Measurements from ENCODE around the gene ZG16B.
A peak's percentile ranks its signal among the peaks of the same experiment; 100 is the strongest.

ZG16B gene

DNA sequence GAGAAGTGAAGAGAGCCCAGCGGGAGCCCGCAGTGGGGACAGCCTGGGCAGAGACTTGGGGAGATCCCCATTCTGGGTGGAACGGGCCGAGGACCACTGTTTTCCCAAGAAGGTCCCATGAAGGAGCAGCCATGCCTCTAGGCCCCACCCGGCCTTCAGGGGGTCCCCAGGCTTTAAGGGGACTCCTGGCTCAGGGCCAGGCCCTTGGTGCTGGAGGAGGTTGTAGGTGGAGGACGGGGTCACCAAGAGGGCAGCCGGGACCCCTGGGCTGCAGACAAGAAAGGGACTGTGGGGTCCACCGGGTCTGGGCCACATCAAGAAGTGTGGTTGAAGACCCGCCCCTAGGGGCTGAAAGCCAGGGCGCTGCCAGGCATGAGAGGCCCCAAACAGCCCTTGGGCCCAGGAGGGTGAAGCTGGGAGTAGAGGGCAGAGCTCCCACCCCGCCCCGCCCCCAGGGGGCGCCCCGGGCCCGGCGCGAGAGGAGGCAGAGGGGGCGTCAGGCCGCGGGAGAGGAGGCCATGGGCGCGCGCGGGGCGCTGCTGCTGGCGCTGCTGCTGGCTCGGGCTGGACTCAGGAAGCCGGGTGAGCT, 13.3 kb upstream of the ZG16B start, which contains the start of gene PRSS21:
PRSS21 (plus strand) TSS at position 487 of the 589 bp plus-strand sequence; CDS start at position 519, 32 bp downstream.
- no peak for FAIRE-seq
- TF ChIP-seq TAF1 (IDR thresholded peaks at IDR 0.05; ENCODE audit: low read depth, low read length) (no peak), POLR2A (IDR thresholded peaks at IDR 0.05; ENCODE audit: low read depth, low read length) (no peak), PAX5 (IDR thresholded peaks at IDR 0.05; ENCODE audit: insufficient read depth, low read length, severe bottlenecking) (no peak), POLR2AphosphoS5 (IDR thresholded peaks at IDR 0.05; ENCODE audit: low read depth, low read length) (no peak), SPI1 (IDR thresholded peaks at IDR 0.05; ENCODE audit: low read depth, low read length) (no peak), POU2F2 (IDR thresholded peaks at IDR 0.05; ENCODE audit: low read depth, low read length) (no peak)
- peak; percentile 78 for DNase-seq (ENCODE audit: insufficient read length, low spot score)

- no peak for FAIRE-seq
- no peak for DNase-seq (ENCODE audit: insufficient read length, low spot score)
- no peak for TF ChIP-seq PAX5 (IDR thresholded peaks at IDR 0.05; ENCODE audit: insufficient read depth, low read length, severe bottlenecking)
- no peak for TF ChIP-seq POLR2A (IDR thresholded peaks at IDR 0.05; ENCODE audit: low read depth, low read length)
- no peak for TF ChIP-seq POU2F2 (IDR thresholded peaks at IDR 0.05; ENCODE audit: low read depth, low read length)
- TF ChIP-seq POLR2AphosphoS5 (IDR thresholded peaks at IDR 0.05; ENCODE audit: low read depth, low read length) = no peak
- no peak for TF ChIP-seq TAF1 (IDR thresholded peaks at IDR 0.05; ENCODE audit: low read depth, low read length)
Measured at GRCh38 chr16:2817340-2818271, 12.5 kb upstream of the ZG16B start.

GRCh38 chr16:2818272-2818876, 11.7 kb upstream of the ZG16B start:
- TF ChIP-seq SPI1 (IDR thresholded peaks at IDR 0.05; ENCODE audit: low read depth, low read length) = no peak
- no peak for TF ChIP-seq POLR2A (IDR thresholded peaks at IDR 0.05; ENCODE audit: low read depth, low read length)
- TF ChIP-seq POU2F2 (IDR thresholded peaks at IDR 0.05; ENCODE audit: low read depth, low read length) = no peak
- TF ChIP-seq TAF1 (IDR thresholded peaks at IDR 0.05; ENCODE audit: low read depth, low read length) = no peak
- no peak for TF ChIP-seq POLR2AphosphoS5 (IDR thresholded peaks at IDR 0.05; ENCODE audit: low read depth, low read length)
- TF ChIP-seq PAX5 (IDR thresholded peaks at IDR 0.05; ENCODE audit: insufficient read depth, low read length, severe bottlenecking) = no peak
- no peak for FAIRE-seq
- no peak for DNase-seq (ENCODE audit: insufficient read length, low spot score)

- DNase-seq (ENCODE audit: insufficient read length, low spot score) = no peak
- no peak for TF ChIP-seq POLR2AphosphoS5 (IDR thresholded peaks at IDR 0.05; ENCODE audit: low read depth, low read length)
- FAIRE-seq = no peak
Measured at GRCh38 chr16:2819179-2819938, 10.7 kb upstream of the ZG16B start.

DNA sequence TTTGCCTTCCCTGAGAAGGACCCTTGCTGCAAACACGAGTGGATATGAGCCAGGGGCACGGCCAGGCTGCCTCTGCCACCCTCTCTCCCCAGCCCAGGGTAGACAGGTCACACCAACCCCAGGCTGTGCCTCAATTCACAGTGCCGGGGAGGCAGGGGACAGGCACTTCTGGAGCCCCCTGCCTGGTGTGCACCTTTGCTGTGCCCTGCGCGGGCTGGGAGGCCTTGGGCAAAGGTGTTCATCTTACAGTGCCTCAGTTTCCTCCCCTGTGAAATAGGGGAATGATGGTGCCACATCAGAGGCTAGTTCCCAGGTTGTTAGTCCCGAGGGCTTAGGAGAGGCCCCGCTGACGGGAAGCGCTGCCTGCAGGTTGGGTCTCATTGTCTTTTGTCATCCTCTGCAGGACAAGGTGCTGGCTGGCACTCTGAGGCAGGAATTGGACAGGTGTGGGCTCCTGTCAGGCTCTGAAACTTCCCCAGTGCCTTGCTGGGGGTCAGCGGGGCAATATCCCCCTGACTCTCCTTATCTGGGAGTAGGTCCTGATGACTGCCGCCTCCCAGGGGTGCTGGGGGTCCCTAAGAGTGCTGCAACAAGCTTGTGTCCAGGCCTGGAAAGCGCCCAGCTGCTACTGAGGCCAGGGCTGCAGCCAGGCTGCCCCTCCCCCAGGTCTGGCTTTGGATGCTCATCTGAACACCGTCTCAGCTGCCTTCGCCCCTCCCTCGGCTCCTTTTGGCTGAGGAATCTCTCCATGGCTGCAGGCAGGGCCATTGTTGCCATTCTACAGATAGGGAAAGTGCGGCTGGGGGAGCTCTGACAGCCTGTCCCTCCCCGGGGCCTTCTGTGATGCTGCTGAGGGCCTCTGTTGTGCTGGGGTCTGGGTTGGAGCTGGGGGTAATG, 9.9 kb upstream of the ZG16B start:
- FAIRE-seq = no peak
- no peak for DNase-seq (ENCODE audit: insufficient read length, low spot score)

DNA sequence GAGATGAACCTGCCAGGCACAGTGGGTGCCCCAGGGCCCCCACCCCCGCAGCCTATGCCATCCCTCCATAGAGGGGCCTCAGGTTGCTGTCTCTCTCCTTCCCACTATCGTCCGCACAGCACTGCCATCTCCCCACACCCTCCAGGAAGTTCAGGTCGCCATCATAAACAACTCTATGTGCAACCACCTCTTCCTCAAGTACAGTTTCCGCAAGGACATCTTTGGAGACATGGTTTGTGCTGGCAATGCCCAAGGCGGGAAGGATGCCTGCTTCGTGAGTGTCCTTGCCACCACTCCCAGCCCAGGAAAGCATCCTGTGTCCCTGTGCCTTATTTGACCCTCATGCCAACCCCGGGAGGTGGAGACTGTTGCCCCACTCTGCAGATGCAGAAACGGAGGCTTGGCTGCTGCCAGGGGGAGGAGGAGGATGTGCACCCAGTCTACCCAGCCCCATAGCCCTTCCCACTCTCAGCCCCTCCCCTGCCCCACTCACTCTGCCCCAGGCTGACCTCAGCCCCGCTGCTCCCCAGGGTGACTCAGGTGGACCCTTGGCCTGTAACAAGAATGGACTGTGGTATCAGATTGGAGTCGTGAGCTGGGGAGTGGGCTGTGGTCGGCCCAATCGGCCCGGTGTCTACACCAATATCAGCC, 9.1 kb upstream of the ZG16B start:
- FAIRE-seq = no peak
- TF ChIP-seq POLR2AphosphoS5 (IDR thresholded peaks at IDR 0.05; ENCODE audit: low read depth, low read length) (no peak), POLR2A (IDR thresholded peaks at IDR 0.05; ENCODE audit: low read depth, low read length) (no peak), SPI1 (IDR thresholded peaks at IDR 0.05; ENCODE audit: low read depth, low read length) (no peak), PAX5 (IDR thresholded peaks at IDR 0.05; ENCODE audit: insufficient read depth, low read length, severe bottlenecking) (no peak), POU2F2 (IDR thresholded peaks at IDR 0.05; ENCODE audit: low read depth, low read length) (no peak), TAF1 (IDR thresholded peaks at IDR 0.05; ENCODE audit: low read depth, low read length) (no peak)
- no peak for DNase-seq (ENCODE audit: insufficient read length, low spot score)

More for the DNA sequence above, 9.9 kb upstream of the ZG16B start:
- TF ChIP-seq POU2F2 (IDR thresholded peaks at IDR 0.05; ENCODE audit: low read depth, low read length) = no peak
- no peak for TF ChIP-seq POLR2AphosphoS5 (IDR thresholded peaks at IDR 0.05; ENCODE audit: low read depth, low read length)
- no peak for TF ChIP-seq PAX5 (IDR thresholded peaks at IDR 0.05; ENCODE audit: insufficient read depth, low read length, severe bottlenecking)
- TF ChIP-seq TAF1 (IDR thresholded peaks at IDR 0.05; ENCODE audit: low read depth, low read length) = no peak
- no peak for TF ChIP-seq SPI1 (IDR thresholded peaks at IDR 0.05; ENCODE audit: low read depth, low read length)
- no peak for TF ChIP-seq POLR2A (IDR thresholded peaks at IDR 0.05; ENCODE audit: low read depth, low read length)

DNA sequence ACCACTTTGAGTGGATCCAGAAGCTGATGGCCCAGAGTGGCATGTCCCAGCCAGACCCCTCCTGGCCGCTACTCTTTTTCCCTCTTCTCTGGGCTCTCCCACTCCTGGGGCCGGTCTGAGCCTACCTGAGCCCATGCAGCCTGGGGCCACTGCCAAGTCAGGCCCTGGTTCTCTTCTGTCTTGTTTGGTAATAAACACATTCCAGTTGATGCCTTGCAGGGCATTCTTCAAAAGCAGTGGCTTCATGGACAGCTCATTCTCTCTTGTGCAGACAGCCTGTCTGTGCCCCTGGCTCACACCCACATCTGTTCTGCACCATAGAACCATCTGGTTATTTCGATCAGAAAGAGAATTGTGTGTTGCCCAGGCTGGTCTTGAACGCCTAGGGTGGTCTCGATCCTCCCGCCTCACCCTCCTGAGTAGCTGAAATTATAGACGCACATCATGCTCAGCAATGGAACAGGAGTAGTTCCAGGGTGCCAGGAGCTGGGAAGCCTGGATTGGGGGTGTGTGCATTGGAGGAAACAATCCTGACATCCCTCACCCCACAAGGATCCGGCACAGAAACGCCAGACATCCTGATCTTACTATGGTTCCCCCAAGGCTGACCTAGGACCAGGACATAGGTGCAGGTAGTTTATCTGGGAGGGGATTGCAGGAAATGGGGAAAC, 8.5 kb upstream of the ZG16B start:
- TF ChIP-seq POLR2A (IDR thresholded peaks at IDR 0.05; ENCODE audit: low read depth, low read length) (no peak), PAX5 (IDR thresholded peaks at IDR 0.05; ENCODE audit: insufficient read depth, low read length, severe bottlenecking) (no peak), SPI1 (IDR thresholded peaks at IDR 0.05; ENCODE audit: low read depth, low read length) (no peak), POU2F2 (IDR thresholded peaks at IDR 0.05; ENCODE audit: low read depth, low read length) (no peak), POLR2AphosphoS5 (IDR thresholded peaks at IDR 0.05; ENCODE audit: low read depth, low read length) (no peak), TAF1 (IDR thresholded peaks at IDR 0.05; ENCODE audit: low read depth, low read length) (no peak)
- FAIRE-seq = no peak
- no peak for DNase-seq (ENCODE audit: insufficient read length, low spot score)

All from GM12891 (cell line).